ENCODE data around the gene CEP72.
"Not testable (repeated sequence)": the region's sequence is repeated elsewhere in the genome, so short reads cannot be mapped to it uniquely, and the experiment has no call there.

CEP72 gene

GRCh38 chr5:611731-612486 is at the start of gene CEP72:
Gene CEP72 (plus strand): TSS chr5:612340. CDS start chr5:612362, 22 bp downstream.
- in situ Hi-C loops (cut with HindIII; ENCODE audit: low sequenced_read_pairs) = no loop called here

- in situ Hi-C loops (cut with HindIII; ENCODE audit: low sequenced_read_pairs) = no loop called here
Observed at GRCh38 chr5:565782-566440, 46.2 kb upstream of the CEP72 start.

- in situ Hi-C loops (cut with HindIII; ENCODE audit: low sequenced_read_pairs) = no loop called here
Observed at GRCh38 chr5:566636-567309, 45.4 kb upstream of the CEP72 start.

GRCh38 chr5:567664-568060 is 44.5 kb upstream of the CEP72 start:
- in situ Hi-C loops (cut with HindIII; ENCODE audit: low sequenced_read_pairs) = no loop called here

GRCh38 chr5:568061-568781 is 43.9 kb upstream of the CEP72 start:
- in situ Hi-C loops (cut with HindIII; ENCODE audit: low sequenced_read_pairs) = no loop called here

GRCh38 chr5:568809-569208 is 43.3 kb upstream of the CEP72 start:
- in situ Hi-C loops (cut with HindIII; ENCODE audit: low sequenced_read_pairs) = no loop called here

GRCh38 chr5:569358-569867 is 42.7 kb upstream of the CEP72 start:
- in situ Hi-C loops (cut with HindIII; ENCODE audit: low sequenced_read_pairs) = no loop called here

- in situ Hi-C loops (cut with HindIII; ENCODE audit: low sequenced_read_pairs) = no loop called here
Observed at GRCh38 chr5:569868-570361, 42.2 kb upstream of the CEP72 start.

GRCh38 chr5:570446-570845 is 41.7 kb upstream of the CEP72 start:
- in situ Hi-C loops (cut with HindIII; ENCODE audit: low sequenced_read_pairs) = no loop called here

- in situ Hi-C loops (cut with HindIII; ENCODE audit: low sequenced_read_pairs) = no loop called here
Observed at GRCh38 chr5:570886-571285, 41.3 kb upstream of the CEP72 start.

- in situ Hi-C loops (cut with HindIII; ENCODE audit: low sequenced_read_pairs) = no loop called here
Observed at GRCh38 chr5:571791-572190, 40.3 kb upstream of the CEP72 start.

GRCh38 chr5:572398-573019 is 39.6 kb upstream of the CEP72 start:
- in situ Hi-C loops (cut with HindIII; ENCODE audit: low sequenced_read_pairs) = no loop called here

GRCh38 chr5:573206-573605 is 38.9 kb upstream of the CEP72 start:
- in situ Hi-C loops (cut with HindIII; ENCODE audit: low sequenced_read_pairs) = no loop called here

- in situ Hi-C loops (cut with HindIII; ENCODE audit: low sequenced_read_pairs) = no loop called here
Observed at GRCh38 chr5:573976-574375, 38.2 kb upstream of the CEP72 start.

GRCh38 chr5:574906-575305 is 37.2 kb upstream of the CEP72 start:
- in situ Hi-C loops (cut with HindIII; ENCODE audit: low sequenced_read_pairs) = no loop called here

GRCh38 chr5:575636-576035 is 36.5 kb upstream of the CEP72 start:
- in situ Hi-C loops (cut with HindIII; ENCODE audit: low sequenced_read_pairs) = no loop called here

GRCh38 chr5:577214-577613 is 34.9 kb upstream of the CEP72 start:
- in situ Hi-C loops (cut with HindIII; ENCODE audit: low sequenced_read_pairs) = not testable (repeated sequence)

- in situ Hi-C loops (cut with HindIII; ENCODE audit: low sequenced_read_pairs) = no loop called here
Observed at GRCh38 chr5:577800-578199, 34.3 kb upstream of the CEP72 start.

GRCh38 chr5:579211-579610 is 32.9 kb upstream of the CEP72 start:
- in situ Hi-C loops (cut with HindIII; ENCODE audit: low sequenced_read_pairs) = no loop called here

- in situ Hi-C loops (cut with HindIII; ENCODE audit: low sequenced_read_pairs) = no loop called here
Observed at GRCh38 chr5:579746-580366, 32.3 kb upstream of the CEP72 start.

Measured in DLD1 (cell line).